OCI-LY7 (cell line): Measurements from ENCODE around the gene SFT2D3. TPM values are rescaled to one million over a fixed set of nuclear protein-coding genes. Genes with fewer than 3 reads are reported as not detected.

Experiments
- BruUV-seq: library from RNA; stranded (reverse); fragments of 400-500 nt; replicated peaks from 2 replicates; lab custom pipeline; 2021; lab: Mats Ljungman, UMichigan
- CTCF ChIA-PET: fragments of 300-600 bp; sonication (Branson Sonifier 250); formaldehyde crosslinking; loops from one replicate; lab custom pipeline; 2022; ENCODE audit warnings: antibody characterized with exemption; ENCODE audit not compliant: unreplicated experiment; lab: Charles Lee
- POLR2A ChIA-PET: fragments of 300-600 bp; sonication (Branson Sonifier 250); formaldehyde crosslinking; loops from one replicate; lab custom pipeline; 2022; ENCODE audit warnings: antibody characterized with exemption; lab: Charles Lee
- DNase-seq: peaks from one replicate; pipeline ENCODE4 v3.0.0-alpha.2; 2015; ENCODE audit warnings: low spot score
- H2AFZ ChIP-seq: fragments of 200-600 bp; sonication (generic), shearing (Covaris generic); 2 replicates; pipeline ENCODE4 v1.6.1; 2014; ENCODE audit warnings: mild to moderate bottlenecking, antibody characterized with exemption, low read length, moderate library complexity
- H3K27ac ChIP-seq: fragments of 200-600 bp; sonication (generic); 2 replicates; pipeline ENCODE4 v1.5.1; 2014; ENCODE audit warnings: mixed run types, low read depth, mild to moderate bottlenecking, moderate library complexity, low read length, inconsistent platforms; ENCODE audit not compliant: poor library complexity, severe bottlenecking
- H3K36me3 ChIP-seq: fragments of 200-600 bp; sonication (generic); 2 replicates; pipeline ENCODE4 v1.6.1; 2014; ENCODE audit warnings: mild to moderate bottlenecking, antibody characterized with exemption, low read length, moderate library complexity, mixed read lengths; ENCODE audit not compliant: insufficient read depth
- H3K4me1 ChIP-seq: fragments of 200-600 bp; sonication (generic); 2 replicates; pipeline ENCODE4 v1.5.1; 2014; ENCODE audit warnings: mild to moderate bottlenecking, low read length; ENCODE audit not compliant: insufficient read depth, poor library complexity, severe bottlenecking
- H3K4me2 ChIP-seq: fragments of 200-600 bp; sonication (generic); 2 replicates; pipeline ENCODE4 v1.6.1; 2014; ENCODE audit warnings: mild to moderate bottlenecking, low read length
- H3K4me3 ChIP-seq: fragments of 200-600 bp; sonication (generic); 2 replicates; pipeline ENCODE4 v1.5.1; 2014; ENCODE audit warnings: mild to moderate bottlenecking, low read depth, low read length; ENCODE audit not compliant: poor library complexity, severe bottlenecking
- H3K79me2 ChIP-seq: fragments of 200-600 bp; sonication (generic); 2 replicates; pipeline ENCODE4 v1.6.1; 2016; ENCODE audit warnings: low read depth, mild to moderate bottlenecking, low read length, moderate library complexity, mixed read lengths; ENCODE audit not compliant: insufficient read depth
- H3K9me2 ChIP-seq: fragments of 200-600 bp; sonication (generic); 2 replicates; pipeline ENCODE4 v1.6.1; 2016; ENCODE audit warnings: mild to moderate bottlenecking, low read length, mixed read lengths; ENCODE audit not compliant: insufficient read depth
- H3K9me3 ChIP-seq: fragments of 200-600 bp; sonication (generic); 2 replicates; pipeline ENCODE4 v1.6.1; 2014; ENCODE audit warnings: mild to moderate bottlenecking, mixed run types, low read length, mixed read lengths
- H4K20me1 ChIP-seq: fragments of 200-600 bp; sonication (generic); 2 replicates; pipeline ENCODE4 v1.6.1; 2014; ENCODE audit warnings: mild to moderate bottlenecking, antibody characterized with exemption, low read length, moderate library complexity, mixed read lengths; ENCODE audit not compliant: insufficient read depth
- CTCF ChIP-seq: fragments of 200-600 bp; sonication (generic); conservative IDR thresholded peaks from 2 replicates; pipeline ENCODE4 v1.5.1; 2014; ENCODE audit warnings: mild to moderate bottlenecking, antibody characterized with exemption, low read length, moderate library complexity, mixed read lengths
- EZH2phosphoT487 ChIP-seq: fragments of 200-600 bp; sonication (generic); IDR thresholded peaks from 2 replicates; pipeline ENCODE4 v1.6.1; 2018; ENCODE audit warnings: low read depth, borderline replicate concordance, mild to moderate bottlenecking, mixed run types, antibody characterized with exemption, low read length, moderate library complexity, mixed read lengths
- intact Hi-C: fragments of 100-400 bp; cut with micrococcal nuclease; formaldehyde crosslinking; loops from one replicate; pipeline ENCODE4 v1.10.0; 2022; ENCODE audit not compliant: unreplicated experiment
- total RNA-seq, 2 experiments: library from RNA; depleted of rRNA in 1 of 2; stranded (reverse); fragments of >200 nt in 1 of 2; shearing (Covaris generic) in 1 of 2; gene quantifications; 2 replicates each; pipeline ENCODE4 v1.2.3, GENCODE V29; 2014 to 2022

The SFT2D3 gene
- total RNA-seq, 2 experiments from 2014 or later = 7.6 to 14.3 TPM

- Histone ChIP-seq H3K4me3 (no peak overlapping the region), H4K20me1 (peaks cover 12% of the 10 kb centered on the region; the same call in 1 of the 2 replicates), H3K4me1 (peaks cover 21% of the 10 kb centered on the region), H3K9me3 (no peaks in the 10 kb centered on the region), H3K36me3 (peaks cover 89% of the 10 kb centered on the region), H3K79me2 (peaks cover 29% of the 10 kb centered on the region; the same call in 1 of the 2 replicates), H3K9me2 (no peaks in the 10 kb centered on the region), H3K27ac (no peak overlapping the region), H2AFZ (no peak overlapping the region), H3K4me2 (no peak overlapping the region)
- BruUV-seq = no TSS peak
- no peak for DNase-seq
- CTCF ChIA-PET = no interaction called here
- intact Hi-C loops = no loop called here
- TF ChIP-seq EZH2phosphoT487 = no peak
- POLR2A ChIA-PET = no interaction called here
Measured at GRCh38 chr2:127706215-127706990, 5.1 kb downstream of the SFT2D3 start.

- Histone ChIP-seq H2AFZ (no peak overlapping the region), H3K4me1 (peaks cover 11% of the 10 kb centered on the region), H3K27ac (no peak overlapping the region), H3K9me2 (no peaks in the 10 kb centered on the region), H4K20me1 (peaks cover 4% of the 10 kb centered on the region; the same call in 1 of the 2 replicates), H3K36me3 (peaks cover 84% of the 10 kb centered on the region), H3K79me2 (peaks cover 20% of the 10 kb centered on the region; the same call in 1 of the 2 replicates), H3K4me2 (no peak overlapping the region), H3K9me3 (no peaks in the 10 kb centered on the region), H3K4me3 (no peak overlapping the region)
- BruUV-seq = no TSS peak
- no peak for DNase-seq
- intact Hi-C loops = no loop called here
- CTCF ChIA-PET = no interaction called here
- no peak for TF ChIP-seq EZH2phosphoT487
- TF ChIP-seq CTCF = no peak
- POLR2A ChIA-PET = no interaction called here
Measured at GRCh38 chr2:127707890-127708648, 6.8 kb downstream of the SFT2D3 start.

- ChIA-PET CTCF (no interaction called here), POLR2A (no interaction called here)
Measured at GRCh38 chr2:127709336-127709735, 8.0 kb downstream of the SFT2D3 start.

More at GRCh38 chr2:127709336-127709735, 8.0 kb downstream of the SFT2D3 start:
- no peak overlapping the region for H3K4me3 ChIP-seq
- no peak overlapping the region for H3K4me2 ChIP-seq
- H3K27ac ChIP-seq = no peak overlapping the region
- H4K20me1 ChIP-seq = no peaks in the 10 kb centered on the region
- H3K9me3 ChIP-seq = no peaks in the 10 kb centered on the region
- H3K36me3 ChIP-seq = peaks cover 84% of the 10 kb centered on the region
- H3K9me2 ChIP-seq = no peaks in the 10 kb centered on the region
- no peak for TF ChIP-seq EZH2phosphoT487
- H3K4me1 ChIP-seq = no peaks in the 10 kb centered on the region
- no peak overlapping the region for H2AFZ ChIP-seq
- no TSS peak for BruUV-seq
- H3K79me2 ChIP-seq = peaks cover 7% of the 10 kb centered on the region; the same call in 1 of the 2 replicates
- intact Hi-C loops = no loop called here
- DNase-seq = no peak
